ENCODE measurements around the gene GPBP1L1.
"Not testable (repeated sequence)": the region's sequence is repeated elsewhere in the genome, so short reads cannot be mapped to it uniquely, and the experiment has no call there.

Gene GPBP1L1

GRCh38 chr1:45679123-45679522, 7.2 kb downstream of the GPBP1L1 start:
- no peak for DNase-seq

GRCh38 chr1:45678489-45678888, 7.8 kb downstream of the GPBP1L1 start:
- DNase-seq: no peak

DNA sequence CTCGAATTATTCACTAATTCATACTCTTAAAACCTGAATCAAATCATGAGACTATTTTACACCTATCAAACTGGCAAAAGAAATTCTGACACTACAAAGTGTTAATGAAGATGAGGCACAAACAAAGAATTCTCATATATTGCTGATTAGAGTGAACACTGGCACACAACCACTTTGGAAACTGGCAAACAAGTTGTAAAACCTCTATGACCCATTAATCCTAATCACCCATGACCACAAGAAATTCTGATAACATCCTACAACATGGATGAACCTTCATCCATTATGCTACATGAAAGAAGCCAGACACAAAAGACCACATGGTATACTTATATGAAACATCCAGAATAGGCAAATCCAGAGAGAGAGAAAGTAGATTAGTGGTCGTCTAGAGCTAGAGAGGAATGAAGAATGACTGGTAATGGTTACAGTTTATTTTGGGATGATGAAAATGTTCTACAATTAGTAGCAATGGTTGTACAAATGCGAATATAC, 8.5 kb downstream of the GPBP1L1 start:
- no peak for DNase-seq

DNA sequence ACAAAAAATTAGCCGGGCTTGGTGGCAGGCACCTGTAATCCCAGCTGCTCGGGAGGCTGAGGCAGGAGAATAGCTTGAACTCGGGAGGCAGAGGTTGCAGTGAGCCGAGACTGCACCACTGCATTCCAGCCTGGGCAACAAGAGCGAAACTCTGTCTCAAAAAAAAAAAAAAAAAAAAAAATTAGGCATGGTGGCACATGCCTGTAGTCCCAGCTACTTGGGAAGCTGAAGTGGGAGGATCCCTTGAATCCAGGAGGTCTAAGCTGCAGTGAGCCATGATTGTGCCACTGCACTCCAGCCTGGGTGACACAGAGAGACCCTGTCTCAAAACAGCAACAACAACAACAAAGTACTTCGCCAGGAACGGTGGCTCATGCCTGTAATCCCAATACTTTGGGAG, 9.8 kb downstream of the GPBP1L1 start:
- DNase-seq: not testable (repeated sequence)

DNA sequence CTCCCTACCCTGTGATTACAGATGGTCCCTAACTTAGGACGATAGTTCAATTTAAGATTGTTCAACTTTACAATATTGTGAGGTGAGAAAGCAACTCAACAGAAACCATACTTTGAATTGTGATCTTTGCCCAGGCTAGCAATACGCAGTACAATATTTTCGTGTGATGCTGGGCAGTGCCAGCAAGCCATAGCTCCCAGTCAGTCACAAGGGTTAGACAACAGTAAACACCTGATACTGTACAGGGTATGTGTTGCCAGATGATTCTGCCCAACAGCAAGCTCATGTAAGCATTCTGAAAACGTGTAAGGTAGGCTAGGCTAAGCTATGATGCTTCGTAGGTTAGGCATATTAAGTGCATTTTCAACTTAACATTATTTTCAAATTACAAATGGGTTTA, 11.9 kb downstream of the GPBP1L1 start:
- no peak for DNase-seq

GRCh38 chr1:45673956-45674355, 12.4 kb downstream of the GPBP1L1 start:
- DNase-seq: no peak

- DNase-seq: no peak
Observed at GRCh38 chr1:45669859-45670655, 16.3 kb downstream of the GPBP1L1 start.

- no peak for DNase-seq
Observed at GRCh38 chr1:45669379-45669778, 17.0 kb downstream of the GPBP1L1 start.

DNA sequence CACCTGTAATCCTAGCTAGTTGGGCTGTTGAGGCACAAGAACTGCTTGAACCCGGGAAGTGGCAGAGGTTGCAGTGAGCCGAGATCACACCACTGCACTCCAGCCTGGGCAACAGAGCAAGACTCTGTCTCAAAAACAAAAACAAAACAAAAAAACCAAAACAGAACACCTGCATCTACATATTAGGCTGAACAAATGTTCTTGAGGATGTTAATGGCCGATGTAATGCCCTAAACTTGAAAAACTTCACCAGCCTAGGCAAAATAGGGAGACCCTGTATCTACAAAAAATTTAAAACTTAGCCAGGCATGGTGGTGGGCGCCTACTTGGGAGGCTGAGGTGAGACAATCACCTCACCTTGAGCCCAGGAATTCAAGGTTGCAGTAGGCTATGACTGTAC, 17.8 kb downstream of the GPBP1L1 start:
- no peak for DNase-seq

GRCh38 chr1:45667321-45668111, 18.8 kb downstream of the GPBP1L1 start:
- no peak for DNase-seq

DNA sequence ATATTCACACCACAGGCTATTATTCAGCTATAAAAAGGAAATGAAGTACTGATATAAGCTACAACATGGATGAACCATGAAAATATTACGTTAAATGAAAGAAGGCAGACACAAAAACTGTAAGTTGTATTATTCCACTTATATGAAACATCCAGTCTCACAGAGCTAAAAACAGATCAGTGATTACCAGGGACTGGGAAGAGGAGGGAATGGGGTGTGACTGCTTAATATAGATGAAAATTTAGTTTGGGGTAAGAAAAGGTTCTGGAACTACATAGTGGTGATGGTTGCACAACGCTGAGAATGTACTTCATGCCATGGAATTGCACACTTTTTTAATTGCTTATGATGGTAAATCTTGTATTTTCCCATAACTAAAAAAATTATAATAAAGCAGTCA, 19.5 kb downstream of the GPBP1L1 start:
- DNase-seq: no peak

GRCh38 chr1:45660336-45660735, 26.0 kb downstream of the GPBP1L1 start:
- no peak for DNase-seq

GRCh38 chr1:45659222-45659621, 27.1 kb downstream of the GPBP1L1 start:
- DNase-seq: no peak

DNA sequence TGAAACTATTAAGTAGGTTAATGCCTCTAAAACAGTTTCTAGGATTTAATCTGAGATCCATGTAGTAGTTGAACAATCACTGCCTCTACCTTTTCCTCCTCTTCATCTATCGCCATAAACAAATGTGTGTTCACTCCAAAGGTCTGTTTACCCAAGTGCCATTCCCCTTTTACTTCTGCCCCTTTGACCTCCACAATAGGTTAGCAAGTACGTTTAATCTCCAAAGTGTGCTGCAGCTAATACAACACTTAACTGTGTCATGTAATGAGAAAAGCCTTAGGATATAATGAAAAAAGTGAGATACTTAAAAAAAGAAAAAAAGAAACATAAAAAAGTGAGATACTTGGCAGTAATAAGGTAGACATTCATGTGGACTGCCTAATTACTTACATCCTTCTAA, 28.2 kb downstream of the GPBP1L1 start:
- DNase-seq: no peak

- no peak for DNase-seq
Observed at GRCh38 chr1:45656573-45657226, 29.6 kb downstream of the GPBP1L1 start.

DNA sequence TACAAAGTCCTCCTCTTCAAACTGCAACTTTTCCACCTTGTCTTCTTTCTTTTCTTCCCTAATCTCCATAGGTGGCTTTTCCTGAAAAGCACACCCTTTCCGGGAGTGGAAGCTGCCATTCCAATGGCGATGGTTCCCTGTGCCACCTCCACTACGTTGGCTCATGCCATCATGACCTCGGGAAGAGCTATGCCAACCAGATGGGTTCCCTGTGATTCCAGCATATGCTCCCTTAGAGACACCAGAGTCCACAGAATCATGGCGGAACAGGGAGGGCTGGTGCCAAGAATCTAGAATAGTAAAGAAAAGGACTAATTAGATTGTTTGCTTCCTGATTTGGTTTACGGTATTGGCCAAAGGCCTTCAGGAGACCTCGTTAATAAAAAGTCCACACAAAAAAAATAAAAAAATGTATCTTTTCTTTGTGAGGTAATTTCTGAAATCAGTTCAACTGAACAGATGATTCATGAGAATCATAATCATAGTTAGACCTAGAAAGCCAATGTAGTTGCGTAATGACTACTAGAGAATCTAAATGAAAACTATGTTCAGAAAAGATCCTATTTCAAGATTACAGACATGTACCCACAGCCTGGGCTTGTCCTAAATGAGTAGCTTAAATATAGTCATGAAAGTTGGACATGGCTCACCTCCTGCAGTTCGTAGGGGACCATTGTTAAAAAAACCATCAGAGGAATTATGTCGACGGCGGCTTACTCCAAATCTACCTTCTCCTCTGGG, 31.6 kb downstream of the GPBP1L1 start:
- no peak for DNase-seq

DNA sequence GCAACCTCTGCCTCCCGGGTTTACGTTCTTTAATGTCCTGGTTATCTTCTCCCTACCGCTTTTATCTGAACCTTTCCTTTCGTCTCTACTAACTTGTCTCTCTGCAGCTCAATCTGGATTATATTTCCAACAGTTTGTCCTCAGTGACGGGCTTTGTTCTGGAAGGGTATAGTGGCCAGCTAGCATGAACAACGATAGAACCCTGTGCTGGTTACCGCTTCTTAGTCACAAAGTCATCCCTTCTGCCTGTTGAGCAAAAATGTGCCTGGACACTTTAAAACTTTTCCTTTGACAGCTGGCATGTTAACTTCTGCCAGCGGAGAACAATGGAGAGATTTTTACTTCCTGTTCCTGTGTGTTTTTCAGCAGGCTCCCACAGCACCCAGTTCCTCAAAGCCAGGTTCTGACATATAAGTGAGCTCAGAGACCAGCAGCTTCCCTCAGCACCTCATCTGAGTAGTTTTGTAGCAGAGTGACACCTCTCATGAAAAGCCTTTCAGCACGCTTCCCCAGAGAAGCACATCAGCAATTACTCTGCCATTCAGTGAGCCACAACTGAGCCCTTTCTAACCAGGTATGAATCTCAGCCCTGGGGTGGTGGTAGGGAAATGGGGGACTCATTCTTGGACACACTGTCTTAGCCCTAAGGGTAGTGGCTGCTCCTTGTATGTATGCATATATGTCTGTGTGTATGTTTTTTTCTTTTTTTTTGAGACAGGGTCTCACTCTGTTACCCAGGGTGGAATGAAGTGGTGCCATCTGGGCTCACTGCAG, 38.9 kb downstream of the GPBP1L1 start:
- no peak for DNase-seq

DNA sequence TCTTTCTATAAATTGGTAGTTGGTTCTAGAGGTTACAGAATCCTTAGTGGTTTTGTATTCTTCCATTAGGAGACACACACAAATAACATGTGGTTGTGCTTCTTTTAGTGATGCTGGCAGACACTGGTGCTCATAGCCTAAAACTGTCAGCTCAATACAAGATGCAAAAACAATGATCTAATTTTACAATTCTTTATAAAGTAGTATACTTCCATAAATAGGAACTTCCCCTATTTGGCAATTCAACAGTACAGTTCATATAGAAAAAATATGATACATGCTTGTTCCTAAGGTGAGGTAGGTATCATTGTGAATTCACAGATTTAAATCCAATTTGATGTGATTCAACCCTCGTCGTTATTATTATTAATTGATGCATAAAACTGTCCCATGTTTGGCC, 41.7 kb downstream of the GPBP1L1 start:
- DNase-seq: no peak

DNA sequence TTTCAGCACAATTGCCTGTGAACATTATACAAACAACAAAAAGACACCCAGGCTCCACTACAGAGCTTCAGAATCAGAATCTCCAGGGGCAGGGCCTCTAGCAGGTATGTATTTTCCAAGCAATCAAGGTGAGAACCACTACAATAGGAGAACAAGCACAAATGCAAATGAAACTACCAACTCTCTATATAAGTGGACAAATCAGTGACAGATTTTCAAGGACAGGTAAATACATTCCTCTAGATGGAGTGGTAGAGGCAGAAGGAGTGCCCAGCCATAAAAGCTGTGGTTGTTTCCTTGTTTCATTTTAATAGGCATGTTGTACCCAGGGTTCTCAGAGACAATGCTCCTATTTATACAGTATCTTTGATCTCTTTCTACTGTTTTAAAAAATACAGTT, 42.4 kb downstream of the GPBP1L1 start:
- DNase-seq: no peak

GRCh38 chr1:45643321-45643720, 43.0 kb downstream of the GPBP1L1 start:
- DNase-seq: no peak

- DNase-seq: no peak
Observed at GRCh38 chr1:45640293-45640692, 46.0 kb downstream of the GPBP1L1 start.

- no peak for DNase-seq
Observed at GRCh38 chr1:45635211-45635610, 51.1 kb downstream of the GPBP1L1 start.

All from activated gamma-delta T cell (primary cell).